Keratinocyte (primary cell): Measurements from ENCODE around the gene S100PBP. TPM values are rescaled to one million over a fixed set of nuclear protein-coding genes. Genes with fewer than 3 reads are reported as not detected.
A peak's percentile ranks its signal among the peaks of the same experiment; 100 is the strongest.

Source experiments
- DNase-seq: peaks from one replicate; pipeline ENCODE4 v3.0.0-alpha.2; 2011; ENCODE audit warnings: low read depth, missing footprints, low spot score
- FAIRE-seq: peaks from 2 replicates; lab custom pipeline; 2011; peaks lifted over from hg19 to GRCh38; lab: Jason Lieb, UNC
- H2AFZ ChIP-seq: 2 replicates; pipeline ENCODE4 v1.6.0; 2012; ENCODE audit warnings: low read length, control low read depth, inconsistent platforms; ENCODE audit not compliant: control insufficient read depth
- H3K27ac ChIP-seq: 2 replicates; pipeline ENCODE4 v1.5.1; 2011; ENCODE audit warnings: low read length; ENCODE audit not compliant: control insufficient read depth, insufficient read depth
- H3K27me3 ChIP-seq: 3 replicates; pipeline ENCODE4 v1.6.0; 2011; ENCODE audit warnings: low read length; ENCODE audit not compliant: control insufficient read depth, insufficient read depth; ENCODE audit errors: extremely low read depth
- H3K36me3 ChIP-seq, 2 experiments: 2 replicates in 1 of 2; 3 replicates in 1 of 2; pipeline ENCODE4 v1.5.1; 2011; ENCODE audit warnings: low read length in 2 of 2, mild to moderate bottlenecking in 1 of 2; ENCODE audit not compliant: control insufficient read depth in 2 of 2, insufficient read depth in 2 of 2; ENCODE audit errors: extremely low read depth in 1 of 2
- H3K4me1 ChIP-seq: 3 replicates; pipeline ENCODE4 v1.5.1; 2011; ENCODE audit warnings: low read length; ENCODE audit not compliant: control insufficient read depth, insufficient read depth; ENCODE audit errors: extremely low read depth
- H3K4me2 ChIP-seq: 3 replicates; pipeline ENCODE4 v1.6.0; 2011; ENCODE audit warnings: low read depth, low read length; ENCODE audit not compliant: control insufficient read depth, insufficient read depth; ENCODE audit errors: extremely low read depth
- H3K4me3 ChIP-seq, 3 experiments: fragments of 200-600 bp in 1 of 3; sonication (generic) in 1 of 3; 2 replicates in 2 of 3; 3 replicates in 1 of 3; pipeline ENCODE4 v1.5.1; 2011 to 2016; ENCODE audit warnings: low read length in 3 of 3, mild to moderate bottlenecking in 3 of 3, control low read depth in 2 of 3, inconsistent platforms in 1 of 3, low read depth in 1 of 3, mixed read lengths in 1 of 3, mixed run types in 1 of 3, moderate library complexity in 1 of 3; ENCODE audit not compliant: control insufficient read depth in 2 of 3, insufficient read depth in 2 of 3; ENCODE audit errors: extremely low read depth in 1 of 3
- H3K79me2 ChIP-seq: 2 replicates; pipeline ENCODE4 v1.6.0; 2012; ENCODE audit warnings: low read length; ENCODE audit not compliant: control insufficient read depth, insufficient read depth
- H3K9ac ChIP-seq: 3 replicates; pipeline ENCODE4 v1.6.0; 2011; ENCODE audit warnings: low read length; ENCODE audit not compliant: control insufficient read depth, insufficient read depth; ENCODE audit errors: extremely low read depth
- H3K9me1 ChIP-seq: 3 replicates; pipeline ENCODE4 v1.6.0; 2011; ENCODE audit warnings: low read length; ENCODE audit not compliant: control insufficient read depth, insufficient read depth; ENCODE audit errors: extremely low read depth
- H3K9me3 ChIP-seq: 2 replicates; pipeline ENCODE4 v1.5.1; 2012; ENCODE audit warnings: low read depth, low read length; ENCODE audit not compliant: control insufficient read depth
- H4K20me1 ChIP-seq: 3 replicates; pipeline ENCODE4 v1.6.0; 2011; ENCODE audit warnings: low read length; ENCODE audit not compliant: control insufficient read depth, insufficient read depth; ENCODE audit errors: extremely low read depth
- EZH2 ChIP-seq: IDR thresholded peaks from one replicate; pipeline ENCODE4 v1.6.1; 2012; ENCODE audit warnings: inconsistent platforms, mild to moderate bottlenecking, low read length, moderate library complexity
- dilution Hi-C: fragments of 300-500 bp; cut with MboI; formaldehyde crosslinking; loops from one replicate; pipeline ENCODE4 v1.7.0; 2020; ENCODE audit warnings: low sequenced_read_pairs; ENCODE audit not compliant: extremely low pct_ligation_motif_present
- polyA plus RNA-seq, 5 experiments: library from polyadenylated mRNA; depleted of rRNA in 3 of 5; stranded (reverse) in 3 of 5; stranded (forward) in 1 of 5; unstranded in 1 of 5; fragments of >200 nt; gene quantifications; 1 replicate in 1 of 5; 2 replicates in 3 of 5; 3 replicates in 1 of 5; pipeline versions ENCODE4 v1.2.1 to v1.2.3, GENCODE V29; 2011 to 2012; ENCODE audit warnings: missing spikeins in 2 of 5, low read depth in 1 of 5, low replicate concordance in 1 of 5
- TF ChIP-seq, protein P1 (sequence below), 3 experiments: IDR thresholded peaks in 1 of 3; conservative IDR thresholded peaks in 1 of 3; optimal IDR thresholded peaks in 1 of 3; 2 replicates in 2 of 3; 3 replicates in 1 of 3; pipeline versions ENCODE3 to v1.5.1; 2011; ENCODE audit warnings: low read length in 3 of 3, mild to moderate bottlenecking in 3 of 3, moderate library complexity in 2 of 3, control low read depth in 1 of 3, inconsistent platforms in 1 of 3; ENCODE audit not compliant: insufficient read depth in 2 of 3; ENCODE audit errors: extremely low read depth in 1 of 3

S100PBP gene
- polyA plus RNA-seq, 1 donor (not counting 4 experiments of a cell fraction or from before 2014, with no cell fraction given), result 29.0 TPM

- Histone ChIP-seq H3K9ac (no peak overlapping the region), H2AFZ (no peak overlapping the region), H4K20me1 (peaks cover 4% of the 10 kb centered on the region), H3K27ac (no peak overlapping the region), H3K4me1 (no peaks in the 10 kb centered on the region), H3K9me3 (no peaks in the 10 kb centered on the region), H3K4me3 (no peak overlapping the region), H3K4me2 (no peak overlapping the region), H3K36me3 (no peaks in the 10 kb centered on the region), H3K79me2 (no peaks in the 10 kb centered on the region), H3K27me3 (peaks cover 39% of the 10 kb centered on the region), H3K9me1 (no peaks in the 10 kb centered on the region)
- TF ChIP-seq EZH2, result peak; percentile 21
- TF ChIP-seq, protein P1, sequence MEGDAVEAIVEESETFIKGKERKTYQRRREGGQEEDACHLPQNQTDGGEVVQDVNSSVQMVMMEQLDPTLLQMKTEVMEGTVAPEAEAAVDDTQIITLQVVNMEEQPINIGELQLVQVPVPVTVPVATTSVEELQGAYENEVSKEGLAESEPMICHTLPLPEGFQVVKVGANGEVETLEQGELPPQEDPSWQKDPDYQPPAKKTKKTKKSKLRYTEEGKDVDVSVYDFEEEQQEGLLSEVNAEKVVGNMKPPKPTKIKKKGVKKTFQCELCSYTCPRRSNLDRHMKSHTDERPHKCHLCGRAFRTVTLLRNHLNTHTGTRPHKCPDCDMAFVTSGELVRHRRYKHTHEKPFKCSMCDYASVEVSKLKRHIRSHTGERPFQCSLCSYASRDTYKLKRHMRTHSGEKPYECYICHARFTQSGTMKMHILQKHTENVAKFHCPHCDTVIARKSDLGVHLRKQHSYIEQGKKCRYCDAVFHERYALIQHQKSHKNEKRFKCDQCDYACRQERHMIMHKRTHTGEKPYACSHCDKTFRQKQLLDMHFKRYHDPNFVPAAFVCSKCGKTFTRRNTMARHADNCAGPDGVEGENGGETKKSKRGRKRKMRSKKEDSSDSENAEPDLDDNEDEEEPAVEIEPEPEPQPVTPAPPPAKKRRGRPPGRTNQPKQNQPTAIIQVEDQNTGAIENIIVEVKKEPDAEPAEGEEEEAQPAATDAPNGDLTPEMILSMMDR (optimal IDR thresholded peaks at IDR 0.05 in 1 of 3, IDR thresholded peaks at IDR 0.05 in 1 of 3, conservative IDR thresholded peaks at IDR 0.05 in 1 of 3; ENCODE audit: extremely low read depth in 1 of 3, insufficient read depth in 2 of 3, low read length in 3 of 3), result no peak
- DNase-seq, result no peak
- dilution Hi-C loops, result no loop called here
- FAIRE-seq, result no peak
Measured at GRCh38 chr1:32885676-32886003, 68.2 kb downstream of the S100PBP start.

GRCh38 chr1:32886004-32886827 is 68.8 kb downstream of the S100PBP start, which contains the start of gene HPCA:
Gene HPCA, plus strand, starts transcription at chr1:32886491. Its CDS starts 2,408 bp downstream, at chr1:32888899.
- H2AFZ ChIP-seq, result no peak within 1 kb of the TSS
- TF ChIP-seq, protein P1 (optimal IDR thresholded peaks at IDR 0.05 in 1 of 3, IDR thresholded peaks at IDR 0.05 in 1 of 3, conservative IDR thresholded peaks at IDR 0.05 in 1 of 3; ENCODE audit: extremely low read depth in 1 of 3, insufficient read depth in 2 of 3, low read length in 3 of 3), result peak; percentile 56 to 82 (median 71)
- peak; percentile 61 for TF ChIP-seq EZH2
- no peak within 1 kb of the TSS for H3K4me2 ChIP-seq
- FAIRE-seq (no peak), DNase-seq (no peak)
- peaks cover 4% of the 10 kb centered on the region for H4K20me1 ChIP-seq
- no peak within 1 kb of the TSS for H3K27ac ChIP-seq
- H3K9me3 ChIP-seq, result no peaks in the 10 kb centered on the region
- H3K79me2 ChIP-seq, result no peaks in the 10 kb centered on the region
- H3K4me3 ChIP-seq, result no peak within 1 kb of the TSS
- no peak within 1 kb of the TSS for H3K9ac ChIP-seq
- H3K27me3 ChIP-seq, result peaks cover 45% of the 10 kb centered on the region
- no peaks in the 10 kb centered on the region for H3K4me1 ChIP-seq
- no peaks in the 10 kb centered on the region for H3K36me3 ChIP-seq
- dilution Hi-C loops, result no loop called here
- H3K9me1 ChIP-seq, result no peaks in the 10 kb centered on the region
